Measurements from ENCODE around the gene TBC1D5.
"Not testable (repeated sequence)": the region's sequence is repeated elsewhere in the genome, so short reads cannot be mapped to it uniquely, and the experiment has no call there.

The TBC1D5 gene

GRCh38 chr3:17742102-17742879 lies at the start of gene TBC1D5:
TSS of gene TBC1D5 (minus strand) at chr3:17742631. CDS start at chr3:17508570, 234,061 bp downstream.
- peak; percentile 76 to 84 for DNase-seq (ENCODE audit: low read depth in 1 of 2, low spot score in 1 of 2)

- DNase-seq (ENCODE audit: low read depth in 1 of 2, low spot score in 1 of 2), result no peak
Measured at GRCh38 chr3:17783426-17783825, 41.0 kb upstream of the TBC1D5 start.

- no peak for DNase-seq (ENCODE audit: low read depth in 1 of 2, low spot score in 1 of 2)
Measured at GRCh38 chr3:17782751-17783150, 40.3 kb upstream of the TBC1D5 start.

- not testable (repeated sequence) for DNase-seq (ENCODE audit: low read depth in 1 of 2, low spot score in 1 of 2)
Measured at GRCh38 chr3:17780369-17780768, 37.9 kb upstream of the TBC1D5 start.

GRCh38 chr3:17779304-17780250 lies 37.1 kb upstream of the TBC1D5 start:
- not testable (repeated sequence) for DNase-seq (ENCODE audit: low read depth in 1 of 2, low spot score in 1 of 2)

GRCh38 chr3:17777326-17777725 lies 34.9 kb upstream of the TBC1D5 start:
- not testable (repeated sequence) for DNase-seq (ENCODE audit: low read depth in 1 of 2, low spot score in 1 of 2)

- DNase-seq (ENCODE audit: low read depth in 1 of 2, low spot score in 1 of 2), result no peak
Measured at GRCh38 chr3:17775073-17775472, 32.6 kb upstream of the TBC1D5 start.

- peak in 1 of 2 donors; percentile 4 for DNase-seq (ENCODE audit: low read depth in 1 of 2, low spot score in 1 of 2)
Measured at GRCh38 chr3:17774180-17774910, 31.9 kb upstream of the TBC1D5 start.

- DNase-seq (ENCODE audit: low read depth in 1 of 2, low spot score in 1 of 2), result no peak
Measured at GRCh38 chr3:17772556-17772955, 30.1 kb upstream of the TBC1D5 start.

GRCh38 chr3:17771177-17772017 lies 29.0 kb upstream of the TBC1D5 start:
- no peak for DNase-seq (ENCODE audit: low read depth in 1 of 2, low spot score in 1 of 2)

- no peak for DNase-seq (ENCODE audit: low read depth in 1 of 2, low spot score in 1 of 2)
Measured at GRCh38 chr3:17770682-17771081, 28.3 kb upstream of the TBC1D5 start.

- no peak for DNase-seq (ENCODE audit: low read depth in 1 of 2, low spot score in 1 of 2)
Measured at GRCh38 chr3:17765819-17766472, 23.5 kb upstream of the TBC1D5 start.

GRCh38 chr3:17761563-17761962 lies 19.1 kb upstream of the TBC1D5 start:
- no peak for DNase-seq (ENCODE audit: low read depth in 1 of 2, low spot score in 1 of 2)

GRCh38 chr3:17759901-17760300 lies 17.5 kb upstream of the TBC1D5 start:
- DNase-seq (ENCODE audit: low read depth in 1 of 2, low spot score in 1 of 2), result no peak

- no peak for DNase-seq (ENCODE audit: low read depth in 1 of 2, low spot score in 1 of 2)
Measured at GRCh38 chr3:17755836-17756235, 13.4 kb upstream of the TBC1D5 start.

GRCh38 chr3:17753632-17753992 lies 11.2 kb upstream of the TBC1D5 start:
- DNase-seq (ENCODE audit: low read depth in 1 of 2, low spot score in 1 of 2), result no peak

GRCh38 chr3:17752876-17753631 lies 10.6 kb upstream of the TBC1D5 start:
- DNase-seq (ENCODE audit: low read depth in 1 of 2, low spot score in 1 of 2), result no peak

- no peak for DNase-seq (ENCODE audit: low read depth in 1 of 2, low spot score in 1 of 2)
Measured at GRCh38 chr3:17752436-17752835, 10.0 kb upstream of the TBC1D5 start.

GRCh38 chr3:17749705-17750293 lies 7.4 kb upstream of the TBC1D5 start:
- DNase-seq (ENCODE audit: low read depth in 1 of 2, low spot score in 1 of 2), result no peak

Measured in activated T-helper 1 cell treated with anti-CD3 and anti-CD28 coated beads, Interleukin-2, amount 50 U/mL, for 16 hours (primary cell).